A673 (cell line): Measurements from ENCODE around the gene HLCS. TPM values are rescaled to one million over a fixed set of nuclear protein-coding genes. Genes with fewer than 3 reads are reported as not detected.

Experiments used
- BruUV-seq: library from RNA; stranded (reverse); fragments of 400-500 nt; replicated peaks from 2 replicates; lab custom pipeline; 2021; lab: Mats Ljungman, UMichigan
- CTCF ChIA-PET: fragments of 300-600 bp; sonication (Branson Sonifier 250); formaldehyde crosslinking; loops from one replicate; lab custom pipeline; 2022; ENCODE audit warnings: antibody characterized with exemption; lab: Charles Lee
- POLR2A ChIA-PET: fragments of 300-600 bp; sonication (Branson Sonifier 250); formaldehyde crosslinking; loops from one replicate; lab custom pipeline; 2022; ENCODE audit warnings: antibody characterized with exemption; ENCODE audit not compliant: low non-redundant PET; lab: Charles Lee
- DNase-seq: peaks from one replicate; pipeline ENCODE4 v3.0.0-alpha.2; 2015; ENCODE audit warnings: low spot score
- H3K27ac ChIP-seq: fragments of 200-600 bp; sonication (generic); 2 replicates; pipeline ENCODE4 v1.5.1; 2016; ENCODE audit warnings: mixed run types, low read depth, mild to moderate bottlenecking, mixed read lengths, antibody characterized with exemption, low read length; ENCODE audit not compliant: poor library complexity, severe bottlenecking
- H3K27me3 ChIP-seq: fragments of 200-600 bp; sonication (generic); replicated peaks from 2 replicates; pipeline ENCODE4 v1.6.1; 2017; ENCODE audit warnings: mixed run types, low read depth, mild to moderate bottlenecking, mixed read lengths, antibody characterized with exemption, low read length; ENCODE audit not compliant: insufficient read depth, poor library complexity
- H3K36me3 ChIP-seq: fragments of 200-600 bp; sonication (generic); 2 replicates; pipeline ENCODE4 v1.6.1; 2016; ENCODE audit warnings: mixed run types, mild to moderate bottlenecking, mixed read lengths, antibody characterized with exemption, low read length; ENCODE audit not compliant: insufficient read depth, poor library complexity, severe bottlenecking
- H3K4me1 ChIP-seq: fragments of 200-600 bp; sonication (generic); 2 replicates; pipeline ENCODE4 v1.6.1; 2017; ENCODE audit warnings: mixed run types, mild to moderate bottlenecking, mixed read lengths, antibody characterized with exemption, low read length; ENCODE audit not compliant: insufficient read depth, poor library complexity, severe bottlenecking
- H3K4me3 ChIP-seq: fragments of 200-600 bp; sonication (generic); 2 replicates; pipeline ENCODE4 v1.5.1; 2016; ENCODE audit warnings: low read depth, mixed run types, mild to moderate bottlenecking, mixed read lengths, low read length; ENCODE audit not compliant: poor library complexity, severe bottlenecking
- H3K9me3 ChIP-seq: fragments of 200-600 bp; sonication (generic); 2 replicates; pipeline ENCODE4 v1.6.1; 2016; ENCODE audit warnings: mixed run types, low read depth, mild to moderate bottlenecking, mixed read lengths, antibody characterized with exemption, low read length; ENCODE audit not compliant: poor library complexity, severe bottlenecking
- EZH2 ChIP-seq: fragments of 200-600 bp; sonication (generic); IDR thresholded peaks from 2 replicates; pipeline ENCODE4 v1.6.1; 2017; ENCODE audit warnings: borderline replicate concordance, low read depth, mild to moderate bottlenecking, mixed read lengths, antibody characterized with exemption, low read length; ENCODE audit not compliant: poor library complexity, severe bottlenecking
- intact Hi-C: fragments of 100-400 bp; cut with micrococcal nuclease; formaldehyde crosslinking; loops from one replicate; pipeline ENCODE4 v1.10.0; 2022; ENCODE audit not compliant: unreplicated experiment
- total RNA-seq: library from RNA; stranded (reverse); gene quantifications from 2 replicates; pipeline ENCODE4 v1.2.3, GENCODE V29; 2021
- TF ChIP-seq, protein P1 (sequence below): fragments of 300-800, 200-600 bp; sonication (generic); conservative IDR thresholded peaks from 2 replicates; pipeline ENCODE4 v1.5.1; 2017; ENCODE audit warnings: low read depth, mild to moderate bottlenecking, antibody characterized with exemption, low read length, moderate library complexity, mixed read lengths

HLCS gene
- total RNA-seq, 1 experiment from 2014 or later, result 15.3 TPM

DNA sequence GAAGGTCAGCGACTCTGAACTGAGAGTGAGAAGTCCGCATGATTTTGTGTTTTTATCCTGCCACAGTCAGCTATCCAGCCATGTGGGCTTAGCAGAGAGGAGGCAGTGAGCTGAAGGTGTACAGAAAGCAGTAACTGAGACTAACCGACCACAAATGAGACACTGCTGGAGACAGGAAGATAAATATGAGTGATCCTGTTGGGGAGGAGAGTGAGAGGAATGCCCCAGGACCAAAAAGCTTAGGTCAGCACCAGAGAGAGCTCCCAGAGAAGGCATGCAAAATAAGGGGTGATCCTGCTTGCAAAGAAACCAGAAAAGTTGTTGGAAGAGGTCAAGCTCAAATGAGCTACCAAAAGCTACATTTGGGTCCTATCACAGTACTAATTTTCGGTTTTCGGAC, 63.7 kb downstream of the HLCS start:
- TF ChIP-seq, protein P1, sequence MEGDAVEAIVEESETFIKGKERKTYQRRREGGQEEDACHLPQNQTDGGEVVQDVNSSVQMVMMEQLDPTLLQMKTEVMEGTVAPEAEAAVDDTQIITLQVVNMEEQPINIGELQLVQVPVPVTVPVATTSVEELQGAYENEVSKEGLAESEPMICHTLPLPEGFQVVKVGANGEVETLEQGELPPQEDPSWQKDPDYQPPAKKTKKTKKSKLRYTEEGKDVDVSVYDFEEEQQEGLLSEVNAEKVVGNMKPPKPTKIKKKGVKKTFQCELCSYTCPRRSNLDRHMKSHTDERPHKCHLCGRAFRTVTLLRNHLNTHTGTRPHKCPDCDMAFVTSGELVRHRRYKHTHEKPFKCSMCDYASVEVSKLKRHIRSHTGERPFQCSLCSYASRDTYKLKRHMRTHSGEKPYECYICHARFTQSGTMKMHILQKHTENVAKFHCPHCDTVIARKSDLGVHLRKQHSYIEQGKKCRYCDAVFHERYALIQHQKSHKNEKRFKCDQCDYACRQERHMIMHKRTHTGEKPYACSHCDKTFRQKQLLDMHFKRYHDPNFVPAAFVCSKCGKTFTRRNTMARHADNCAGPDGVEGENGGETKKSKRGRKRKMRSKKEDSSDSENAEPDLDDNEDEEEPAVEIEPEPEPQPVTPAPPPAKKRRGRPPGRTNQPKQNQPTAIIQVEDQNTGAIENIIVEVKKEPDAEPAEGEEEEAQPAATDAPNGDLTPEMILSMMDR, result no peak
- no peak for TF ChIP-seq EZH2
- no peaks in the 10 kb centered on the region for H3K27me3 ChIP-seq
- intact Hi-C loops, result no loop called here
- DNase-seq, result no peak
- POLR2A ChIA-PET, result no interaction called here
- H3K27ac ChIP-seq, result no peak overlapping the region
- H3K4me1 ChIP-seq, result no peaks in the 10 kb centered on the region
- H3K36me3 ChIP-seq, result no peaks in the 10 kb centered on the region
- CTCF ChIA-PET, result no interaction called here
- no TSS peak for BruUV-seq
- no peaks in the 10 kb centered on the region for H3K9me3 ChIP-seq
- no peak overlapping the region for H3K4me3 ChIP-seq

DNA sequence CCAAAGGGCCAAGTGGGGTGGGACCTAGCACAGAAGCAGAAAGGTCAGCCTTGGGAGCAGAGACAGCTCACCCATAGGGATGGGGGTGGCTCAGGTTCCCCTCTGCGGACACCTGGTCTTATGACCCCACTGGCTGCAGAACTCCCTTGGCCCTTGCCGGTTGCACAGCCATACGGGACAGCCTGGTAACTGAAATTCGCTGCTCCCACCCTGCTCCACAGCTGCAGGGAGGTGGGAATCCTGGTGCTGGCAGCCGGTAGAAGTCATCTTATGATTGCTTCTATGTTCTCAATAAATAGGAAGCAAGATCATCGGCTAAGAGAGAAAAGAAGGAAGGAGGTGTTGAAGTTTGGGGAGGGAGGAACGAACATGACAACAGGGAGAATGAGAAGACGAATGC, 64.1 kb downstream of the HLCS start:
- Histone ChIP-seq H3K27me3 (no peaks in the 10 kb centered on the region), H3K36me3 (no peaks in the 10 kb centered on the region), H3K9me3 (no peaks in the 10 kb centered on the region), H3K27ac (no peak overlapping the region), H3K4me3 (no peak overlapping the region), H3K4me1 (no peaks in the 10 kb centered on the region)
- BruUV-seq, result no TSS peak
- DNase-seq, result no peak
- TF ChIP-seq, protein P1, result no peak
- no peak for TF ChIP-seq EZH2
- ChIA-PET POLR2A (no interaction called here), CTCF (no interaction called here)
- intact Hi-C loops, result no loop called here

DNA sequence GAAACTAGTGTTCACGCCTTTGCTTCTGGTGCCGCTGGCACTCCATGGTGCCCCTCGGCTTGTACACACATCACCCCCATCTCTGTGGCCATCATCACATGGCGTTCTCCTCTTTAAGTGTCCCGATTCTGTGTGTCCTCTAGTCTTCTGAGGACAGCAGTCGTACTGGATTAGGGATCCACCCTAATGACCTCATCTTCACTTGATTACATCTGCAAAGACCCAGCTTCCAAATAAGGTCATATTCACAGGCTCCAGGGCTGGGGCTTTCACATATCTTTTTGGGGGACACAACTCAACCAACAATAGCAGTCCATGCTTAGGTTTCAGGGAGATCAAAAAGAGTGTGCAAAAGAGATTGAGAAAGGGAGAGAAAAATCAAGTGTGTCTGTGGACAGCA, 64.9 kb downstream of the HLCS start:
- POLR2A ChIA-PET, result no interaction called here
- DNase-seq, result no peak
- H3K27ac ChIP-seq, result no peak overlapping the region
- intact Hi-C loops, result no loop called here
- CTCF ChIA-PET, result no interaction called here
- no TSS peak for BruUV-seq
- no peaks in the 10 kb centered on the region for H3K36me3 ChIP-seq
- no peaks in the 10 kb centered on the region for H3K4me1 ChIP-seq
- TF ChIP-seq, protein P1, result no peak
- TF ChIP-seq EZH2, result no peak
- no peaks in the 10 kb centered on the region for H3K9me3 ChIP-seq
- H3K27me3 ChIP-seq, result no peaks in the 10 kb centered on the region
- H3K4me3 ChIP-seq, result no peak overlapping the region
